Activated naive CD8-positive, alpha-beta T cell (primary cell): ENCODE measurements around the gene SMAD6.
"Not testable (repeated sequence)": the region's sequence is repeated elsewhere in the genome, so short reads cannot be mapped to it uniquely, and the experiment has no call there.

Experiments
- H3K27ac Mint-ChIP-seq: one replicate; pipeline ENCODE4 v1.8.0; 2021; ENCODE audit warnings: mixed read lengths
- H3K27me3 Mint-ChIP-seq: one replicate; pipeline ENCODE4 v1.8.0; 2021; ENCODE audit warnings: mixed read lengths
- H3K36me3 Mint-ChIP-seq: one replicate; pipeline ENCODE4 v1.8.0; 2021; ENCODE audit warnings: mixed read lengths
- H3K4me1 Mint-ChIP-seq: one replicate; pipeline ENCODE4 v1.8.0; 2021; ENCODE audit warnings: low read depth, mixed read lengths
- H3K4me3 Mint-ChIP-seq: one replicate; pipeline ENCODE4 v1.8.0; 2021; ENCODE audit warnings: mild to moderate bottlenecking, mixed read lengths
- H3K9me3 Mint-ChIP-seq: one replicate; pipeline ENCODE4 v1.8.0; 2021; ENCODE audit warnings: low read depth, mixed read lengths

The SMAD6 gene

DNA sequence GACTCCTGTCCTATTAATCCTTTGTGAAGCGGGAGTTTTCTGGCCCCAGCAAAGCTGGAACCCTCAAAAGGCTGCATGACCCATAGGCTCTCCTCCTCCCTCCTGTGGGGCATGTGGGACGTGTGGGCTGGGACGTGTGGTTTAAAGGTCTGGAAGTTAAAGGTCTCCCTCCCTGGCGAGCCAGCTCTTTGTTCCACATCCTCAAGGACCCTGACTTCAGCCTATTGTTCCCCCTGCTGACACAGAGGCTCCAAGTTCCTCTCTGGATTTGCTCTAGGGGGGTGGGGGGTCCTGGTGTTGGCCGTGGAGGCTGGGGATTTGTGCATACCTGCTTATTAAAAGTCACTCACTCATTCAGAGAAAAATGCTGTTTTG is 44.2 kb downstream of the SMAD6 start:
- Mint-ChIP-seq H3K4me3 (no peak overlapping the region), H3K36me3 (no peaks in the 10 kb centered on the region), H3K4me1 (no peaks in the 10 kb centered on the region), H3K27me3 (no peaks in the 10 kb centered on the region), H3K9me3 (no peaks in the 10 kb centered on the region), H3K27ac (no peak overlapping the region)

DNA sequence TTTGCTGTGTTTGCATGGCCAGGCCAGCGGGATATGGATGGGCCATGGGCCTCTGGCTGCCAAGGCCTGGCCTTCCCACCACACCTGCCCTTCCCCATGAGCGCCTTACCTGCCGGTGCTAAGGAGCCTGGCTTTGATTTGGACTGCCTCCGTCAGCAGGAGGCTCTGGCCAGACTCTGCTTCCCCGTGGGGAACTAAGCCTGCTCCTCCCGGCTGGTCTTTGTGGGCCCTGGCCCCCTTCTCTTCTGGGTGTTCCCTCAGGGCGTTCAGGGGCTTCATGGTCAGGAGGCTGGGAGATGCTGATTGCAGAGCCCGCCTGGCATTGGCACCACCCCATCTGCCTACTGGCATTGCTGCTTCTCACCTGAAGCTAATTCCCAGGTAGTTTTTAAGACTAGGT is 45.2 kb downstream of the SMAD6 start:
- H3K4me1 Mint-ChIP-seq: peaks cover 5% of the 10 kb centered on the region
- no peaks in the 10 kb centered on the region for H3K36me3 Mint-ChIP-seq
- H3K27ac Mint-ChIP-seq: no peak overlapping the region
- H3K4me3 Mint-ChIP-seq: no peak overlapping the region
- no peaks in the 10 kb centered on the region for H3K27me3 Mint-ChIP-seq
- no peaks in the 10 kb centered on the region for H3K9me3 Mint-ChIP-seq

DNA sequence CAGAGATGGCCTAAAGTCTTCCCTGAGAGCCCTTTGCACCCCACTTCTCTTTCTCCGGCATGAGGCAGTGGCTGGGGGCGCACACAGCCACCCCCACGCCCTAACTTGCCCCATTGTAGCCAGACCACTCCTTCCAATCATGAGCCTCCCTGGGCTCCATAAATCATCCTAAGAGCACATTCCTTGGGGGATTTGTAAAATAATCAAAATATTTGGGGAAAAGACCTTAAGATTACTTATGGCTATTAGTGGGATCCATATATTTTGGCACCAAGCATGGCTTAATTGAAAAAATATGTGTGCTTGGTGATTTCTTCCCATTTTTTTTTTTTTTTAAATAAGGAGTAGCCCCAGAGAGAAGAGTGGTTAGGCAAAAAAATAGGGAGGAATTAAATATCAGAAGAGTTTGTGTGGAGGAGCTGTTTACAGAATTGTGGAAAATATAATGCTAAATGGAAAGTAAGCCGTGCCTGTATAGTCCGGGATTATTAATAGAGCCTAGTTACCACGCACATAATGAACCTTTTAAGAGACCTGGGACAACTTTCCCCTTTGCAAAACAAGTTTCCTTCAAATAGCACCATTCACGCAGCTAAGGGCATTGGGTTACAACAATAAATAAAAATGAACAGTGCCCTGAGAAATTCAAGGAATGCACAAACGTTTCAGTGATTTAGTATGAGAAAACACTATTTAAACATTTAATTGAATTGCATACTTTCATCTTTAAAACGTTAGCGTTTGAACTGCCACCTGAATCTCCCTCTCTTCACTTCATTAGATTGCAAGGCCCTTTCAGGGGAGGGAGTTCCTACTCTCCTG is 46.1 kb downstream of the SMAD6 start:
- no peaks in the 10 kb centered on the region for H3K36me3 Mint-ChIP-seq
- no peaks in the 10 kb centered on the region for H3K9me3 Mint-ChIP-seq
- no peak overlapping the region for H3K4me3 Mint-ChIP-seq
- no peak overlapping the region for H3K27ac Mint-ChIP-seq
- H3K4me1 Mint-ChIP-seq: peaks cover 7% of the 10 kb centered on the region
- H3K27me3 Mint-ChIP-seq: no peaks in the 10 kb centered on the region

DNA sequence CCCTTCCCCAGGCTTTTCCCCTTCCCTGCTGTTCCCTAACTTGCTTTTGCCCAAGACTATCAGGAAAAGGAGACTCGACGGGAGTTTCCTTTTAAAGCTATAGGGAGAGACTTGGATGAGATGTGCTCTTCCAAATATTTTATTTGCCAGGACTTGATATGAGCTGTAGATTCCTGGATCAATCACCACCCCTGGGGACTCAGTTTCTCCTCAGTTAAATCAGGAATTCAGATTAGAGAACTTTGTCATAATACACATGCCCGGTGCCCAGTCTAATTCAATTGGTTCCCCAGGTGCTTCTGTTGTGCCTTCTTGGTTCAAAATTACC is 46.6 kb downstream of the SMAD6 start:
- H3K4me3 Mint-ChIP-seq: no peak overlapping the region
- H3K9me3 Mint-ChIP-seq: no peaks in the 10 kb centered on the region
- no peaks in the 10 kb centered on the region for H3K27me3 Mint-ChIP-seq
- no peak overlapping the region for H3K27ac Mint-ChIP-seq
- H3K4me1 Mint-ChIP-seq: peaks cover 7% of the 10 kb centered on the region
- H3K36me3 Mint-ChIP-seq: no peaks in the 10 kb centered on the region

DNA sequence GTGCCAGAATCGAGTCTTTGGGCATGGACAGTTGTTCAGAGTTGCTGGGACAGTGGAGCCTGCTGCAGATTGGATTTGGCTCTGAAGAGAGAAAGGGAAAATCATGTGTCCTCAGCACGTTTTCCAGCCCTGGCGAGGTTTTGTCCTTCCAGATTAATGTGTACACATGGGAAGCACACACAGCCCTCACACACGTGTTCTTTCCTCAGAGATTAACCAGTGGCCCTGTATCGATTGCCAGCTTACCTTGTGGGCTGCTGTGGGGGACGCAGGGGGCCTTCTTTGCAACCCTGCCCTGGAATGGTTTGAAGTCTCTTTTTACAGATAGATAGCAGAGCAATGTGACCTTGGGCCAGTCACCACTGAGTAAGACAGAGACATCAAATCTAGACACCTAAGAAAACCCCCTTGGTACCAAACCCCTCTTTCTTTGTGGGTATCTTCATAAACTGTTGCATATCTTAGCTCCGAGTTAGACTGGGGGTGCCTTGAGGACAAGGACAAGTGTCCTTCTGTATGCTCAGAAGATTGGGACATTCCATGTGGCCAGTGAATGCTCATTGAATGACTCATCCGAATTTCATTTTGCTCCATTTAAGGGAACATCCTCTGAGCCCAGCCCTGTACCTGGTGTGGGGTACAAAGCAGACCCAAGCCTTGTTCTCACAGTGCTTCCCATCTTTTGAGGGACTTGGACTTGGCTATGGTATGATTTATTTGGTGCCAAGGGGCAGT is 48.0 kb downstream of the SMAD6 start:
- no peaks in the 10 kb centered on the region for H3K9me3 Mint-ChIP-seq
- peaks cover under 1% of the 10 kb centered on the region for H3K36me3 Mint-ChIP-seq
- no peak overlapping the region for H3K4me3 Mint-ChIP-seq
- H3K27ac Mint-ChIP-seq: no peak overlapping the region
- H3K4me1 Mint-ChIP-seq: peaks cover 7% of the 10 kb centered on the region
- no peaks in the 10 kb centered on the region for H3K27me3 Mint-ChIP-seq

DNA sequence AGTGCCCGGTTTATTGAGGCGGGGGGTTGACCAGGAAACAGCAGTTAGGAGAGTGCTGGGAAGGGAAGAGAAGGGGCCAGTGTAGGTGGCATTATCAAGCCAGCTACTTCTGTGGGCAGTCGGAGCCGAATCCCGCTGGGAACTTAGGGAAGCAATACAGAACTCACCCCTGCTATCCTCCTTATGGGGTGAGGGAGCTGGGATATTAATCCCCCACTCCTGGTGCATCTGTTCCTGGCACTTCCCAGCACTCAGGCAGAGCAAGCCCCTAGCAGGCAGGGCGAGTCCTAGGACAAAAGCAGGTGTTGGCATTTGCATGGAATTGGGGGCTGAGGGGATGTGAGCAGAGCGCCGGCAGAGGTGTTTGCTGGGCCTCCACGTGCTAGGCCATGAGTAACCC is 48.6 kb downstream of the SMAD6 start:
- Mint-ChIP-seq H3K4me1 (peaks cover 7% of the 10 kb centered on the region), H3K27ac (no peak overlapping the region), H3K27me3 (no peaks in the 10 kb centered on the region), H3K4me3 (no peak overlapping the region), H3K9me3 (no peaks in the 10 kb centered on the region), H3K36me3 (peaks cover 4% of the 10 kb centered on the region)

DNA sequence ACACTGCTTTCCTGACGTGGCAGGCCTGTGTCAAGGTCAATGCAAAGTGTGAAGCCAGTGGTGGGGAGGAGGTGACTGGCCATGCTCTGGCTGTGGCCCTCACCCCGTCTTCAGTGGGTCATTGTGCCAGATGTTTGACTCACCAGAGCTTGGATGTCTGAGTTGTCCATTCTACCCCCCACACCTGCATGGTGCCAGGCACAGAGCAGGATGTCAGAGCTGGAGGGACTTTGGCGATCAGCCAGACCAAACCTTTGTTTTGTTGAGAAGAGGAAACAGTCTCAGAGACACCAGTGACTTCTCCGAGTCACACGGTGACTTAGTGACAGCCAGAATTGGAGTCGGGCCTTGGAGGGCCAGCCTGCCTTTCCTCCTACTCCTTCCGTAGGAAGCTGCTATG is 49.5 kb downstream of the SMAD6 start:
- H3K4me3 Mint-ChIP-seq: no peak overlapping the region
- H3K4me1 Mint-ChIP-seq: peaks cover 7% of the 10 kb centered on the region
- no peaks in the 10 kb centered on the region for H3K9me3 Mint-ChIP-seq
- H3K27ac Mint-ChIP-seq: no peak overlapping the region
- H3K36me3 Mint-ChIP-seq: peaks cover 4% of the 10 kb centered on the region
- no peaks in the 10 kb centered on the region for H3K27me3 Mint-ChIP-seq

DNA sequence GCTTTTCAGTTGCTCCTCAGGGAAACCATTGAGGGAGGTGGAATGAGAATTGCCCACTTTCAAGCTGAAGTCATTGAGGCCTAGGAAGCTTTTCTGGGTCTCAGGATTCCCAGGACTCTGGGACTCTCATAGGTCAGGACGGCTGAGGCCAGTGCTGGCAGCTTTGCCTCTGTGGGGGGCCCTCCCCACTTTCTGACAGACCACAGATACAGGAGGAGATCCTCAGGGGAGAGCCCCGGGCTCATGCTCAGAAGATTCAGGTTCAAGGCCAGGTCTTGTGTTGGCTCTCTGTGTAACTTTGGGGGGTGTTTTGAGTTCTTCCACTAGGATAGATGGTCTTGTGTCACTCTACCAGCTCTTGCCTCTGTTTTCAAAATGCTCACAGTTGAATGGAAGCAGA is 50.0 kb downstream of the SMAD6 start:
- Mint-ChIP-seq H3K4me3 (no peak overlapping the region), H3K27ac (no peak overlapping the region), H3K27me3 (no peaks in the 10 kb centered on the region), H3K4me1 (peaks cover 7% of the 10 kb centered on the region), H3K36me3 (peaks cover 4% of the 10 kb centered on the region), H3K9me3 (no peaks in the 10 kb centered on the region)

DNA sequence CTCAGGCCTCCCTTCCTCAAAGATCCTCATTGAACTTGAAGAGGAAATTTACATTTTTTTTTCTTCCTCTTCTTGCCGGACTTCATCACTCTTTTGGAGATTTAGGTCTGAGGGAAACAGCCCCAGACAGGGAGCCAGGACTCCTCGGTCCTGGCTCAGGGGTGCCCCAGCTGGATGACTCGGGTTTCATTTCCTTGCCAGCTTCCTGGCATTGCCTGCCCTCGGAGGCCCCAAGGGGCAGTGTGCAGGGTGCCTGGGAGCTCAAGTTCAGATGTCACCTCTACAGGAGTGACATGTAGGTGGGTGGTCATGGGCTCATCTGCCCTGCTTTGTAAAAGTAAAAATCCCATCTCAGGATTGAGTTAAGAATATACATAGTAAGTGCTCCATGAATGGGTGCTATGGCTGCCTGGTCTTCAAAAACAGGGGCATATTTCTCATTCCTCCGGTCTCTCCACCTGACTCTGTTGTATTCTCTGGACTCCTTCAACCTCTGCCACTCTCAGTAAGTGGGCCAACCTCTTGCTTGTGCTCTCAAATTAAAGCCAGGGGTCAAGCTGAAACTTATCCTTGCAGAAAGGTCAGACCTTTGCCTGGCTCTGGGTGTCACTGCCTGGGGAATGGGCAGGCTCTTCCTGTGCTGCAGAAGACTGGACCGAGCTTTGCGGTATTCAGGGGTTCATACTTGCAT is 51.8 kb downstream of the SMAD6 start:
- Mint-ChIP-seq H3K4me1 (peaks cover 7% of the 10 kb centered on the region), H3K9me3 (no peaks in the 10 kb centered on the region), H3K27ac (no peak overlapping the region)

DNA sequence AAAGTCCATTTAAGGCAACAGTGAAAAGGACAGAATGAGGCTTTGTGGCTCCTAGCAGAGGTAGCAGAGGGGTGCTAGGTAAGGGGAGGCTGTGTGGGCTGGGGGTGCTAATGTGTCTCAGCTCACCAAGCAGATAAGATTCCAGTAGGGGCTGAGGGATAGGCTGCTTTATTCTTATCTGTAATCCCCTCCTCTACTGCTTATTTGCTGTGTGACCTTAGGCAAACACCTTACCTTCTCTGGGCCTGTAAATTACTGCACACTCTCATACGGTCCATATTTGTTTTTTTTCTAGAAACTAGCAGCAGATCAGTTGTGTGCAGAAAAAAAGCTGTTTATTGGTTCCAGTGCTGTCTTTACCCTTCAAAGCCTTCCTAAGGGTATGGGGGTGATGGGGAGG is 52.8 kb downstream of the SMAD6 start:
- Mint-ChIP-seq H3K4me1 (peaks cover 7% of the 10 kb centered on the region), H3K4me3 (no peak overlapping the region), H3K27ac (no peak overlapping the region), H3K36me3 (peaks cover 4% of the 10 kb centered on the region), H3K27me3 (no peaks in the 10 kb centered on the region), H3K9me3 (no peaks in the 10 kb centered on the region)

More for the DNA sequence above, 51.8 kb downstream of the SMAD6 start:
- no peaks in the 10 kb centered on the region for H3K27me3 Mint-ChIP-seq
- no peak overlapping the region for H3K4me3 Mint-ChIP-seq
- H3K36me3 Mint-ChIP-seq: peaks cover 4% of the 10 kb centered on the region

DNA sequence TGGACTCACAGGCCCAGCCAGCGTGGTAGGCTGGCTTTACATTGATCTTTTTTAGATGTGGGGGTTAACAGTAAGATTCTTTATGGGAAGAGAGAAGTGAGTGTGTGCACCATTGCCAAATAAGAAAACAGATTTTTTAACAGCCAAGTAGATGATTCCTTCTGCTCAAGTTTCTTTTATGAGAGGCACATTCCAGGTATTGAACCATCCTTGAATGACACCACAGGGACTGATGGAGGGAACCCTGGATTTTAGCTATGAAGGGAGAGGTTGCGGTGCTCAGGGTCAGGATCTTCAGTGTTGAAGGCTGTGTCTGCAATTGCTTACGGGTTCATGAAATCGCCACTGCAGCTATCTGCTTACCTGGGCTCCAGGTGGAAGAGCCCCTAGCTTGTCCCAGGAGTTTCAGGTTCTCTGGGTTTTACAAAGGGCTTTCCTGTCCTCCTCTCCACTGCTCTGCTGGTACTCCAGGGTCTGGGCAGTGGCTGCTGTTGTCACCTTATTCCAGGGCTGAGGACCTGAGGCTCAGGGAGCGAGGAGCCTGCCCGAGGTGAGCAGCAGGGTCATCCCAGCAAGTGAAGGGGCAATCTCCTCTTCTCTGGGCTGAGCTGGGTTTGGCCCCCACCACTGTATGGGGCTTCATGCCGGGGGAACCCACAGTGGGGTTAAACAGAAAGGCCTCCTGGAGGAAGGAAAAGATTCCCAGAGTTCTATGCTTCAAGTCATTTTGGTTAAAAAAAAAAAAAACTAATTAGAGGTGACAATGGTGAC is 53.4 kb downstream of the SMAD6 start:
- no peaks in the 10 kb centered on the region for H3K9me3 Mint-ChIP-seq
- H3K4me1 Mint-ChIP-seq: peaks cover 7% of the 10 kb centered on the region
- H3K36me3 Mint-ChIP-seq: peaks cover 4% of the 10 kb centered on the region
- peaks cover 2% of the 10 kb centered on the region for H3K27me3 Mint-ChIP-seq
- H3K27ac Mint-ChIP-seq: no peak overlapping the region
- no peak overlapping the region for H3K4me3 Mint-ChIP-seq

DNA sequence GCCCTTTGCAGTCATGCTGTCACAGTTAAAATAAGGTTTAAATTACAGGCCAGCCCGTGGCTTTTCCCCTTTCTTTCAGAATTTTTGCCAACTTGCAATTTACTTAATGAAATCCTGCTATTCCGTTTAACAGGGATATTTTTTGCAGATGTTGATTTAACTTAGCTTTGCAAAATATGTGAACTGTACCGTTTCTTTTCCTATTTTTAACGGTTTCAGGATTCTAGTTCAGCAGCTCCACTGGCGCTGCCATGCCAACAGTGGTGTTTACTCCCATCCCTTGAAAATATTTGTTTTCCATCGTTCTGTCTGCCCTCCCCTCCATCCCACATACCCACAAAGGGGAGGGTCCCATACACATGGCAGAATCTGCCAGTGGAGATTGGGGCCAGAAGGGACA is 54.3 kb downstream of the SMAD6 start:
- H3K4me1 Mint-ChIP-seq: peaks cover 7% of the 10 kb centered on the region

DNA sequence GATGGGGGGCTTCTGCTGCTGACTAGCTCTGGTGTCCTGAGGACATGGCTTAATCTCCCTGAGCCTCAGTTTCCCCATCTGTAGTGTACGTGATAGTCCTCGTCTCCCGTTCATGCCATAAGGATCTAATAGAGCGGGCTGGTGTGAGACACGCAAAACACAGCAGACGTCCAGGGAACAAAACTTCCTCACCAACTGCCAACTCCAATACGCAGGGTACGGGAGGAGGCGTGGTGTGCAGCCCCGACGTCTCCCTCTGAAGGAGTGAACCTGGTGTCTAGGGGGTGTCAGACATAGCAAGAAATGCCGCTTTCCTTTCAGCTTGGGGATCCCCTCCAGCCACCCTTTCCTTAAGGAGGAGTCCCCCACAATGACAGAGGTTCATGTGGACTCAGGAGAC is 55.0 kb downstream of the SMAD6 start:
- Mint-ChIP-seq H3K4me1 (peaks cover 2% of the 10 kb centered on the region), H3K36me3 (peaks cover 4% of the 10 kb centered on the region), H3K9me3 (no peaks in the 10 kb centered on the region), H3K27me3 (peaks cover 6% of the 10 kb centered on the region), H3K4me3 (no peak overlapping the region), H3K27ac (no peak overlapping the region)

More for the DNA sequence above, 54.3 kb downstream of the SMAD6 start:
- peaks cover 2% of the 10 kb centered on the region for H3K27me3 Mint-ChIP-seq
- H3K27ac Mint-ChIP-seq: no peak overlapping the region
- no peak overlapping the region for H3K4me3 Mint-ChIP-seq
- H3K36me3 Mint-ChIP-seq: peaks cover 4% of the 10 kb centered on the region
- no peaks in the 10 kb centered on the region for H3K9me3 Mint-ChIP-seq

DNA sequence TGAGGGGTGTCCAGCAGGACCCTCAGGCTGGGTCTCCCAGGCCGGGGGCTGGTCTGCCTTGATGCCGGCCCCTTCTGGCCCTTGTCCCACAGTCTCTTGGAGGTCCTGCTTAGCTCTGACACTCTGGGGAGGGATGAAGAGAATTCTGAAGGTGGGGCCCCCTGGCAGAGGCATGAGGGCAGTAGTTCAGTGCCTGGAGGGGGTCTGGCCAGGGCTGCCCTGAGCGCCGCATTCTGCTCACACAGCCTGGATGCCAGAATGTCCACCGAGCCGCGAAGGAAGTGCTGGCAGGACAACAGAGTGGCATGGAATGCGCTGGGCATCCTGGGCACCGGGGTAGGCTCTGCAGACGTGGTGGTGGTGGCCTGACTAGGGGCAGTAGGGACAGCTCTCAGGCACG is 55.5 kb downstream of the SMAD6 start:
- Mint-ChIP-seq H3K27me3 (peaks cover 8% of the 10 kb centered on the region), H3K27ac (no peak overlapping the region)

DNA sequence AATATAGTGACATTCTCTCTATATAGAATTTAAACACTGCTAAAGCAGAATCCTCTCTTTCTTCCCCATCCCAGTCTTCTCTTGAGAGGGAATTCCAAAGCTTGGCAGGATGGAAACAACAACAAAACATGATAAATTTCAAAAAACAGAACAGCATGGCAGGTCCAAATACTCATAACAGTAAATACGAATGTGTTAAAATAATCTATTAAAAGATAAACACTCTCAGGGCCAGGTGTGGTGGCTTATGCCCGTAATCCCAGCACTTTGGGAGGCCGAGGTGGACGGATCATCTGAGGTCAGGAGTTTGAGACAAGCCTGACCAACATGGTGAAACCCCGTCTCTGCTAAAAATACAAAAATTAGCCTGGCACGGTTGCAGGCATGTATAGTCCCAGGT is 56.2 kb downstream of the SMAD6 start:
- H3K4me1 Mint-ChIP-seq, H3K27ac Mint-ChIP-seq, H3K36me3 Mint-ChIP-seq, H3K27me3 Mint-ChIP-seq, H3K4me3 Mint-ChIP-seq, H3K9me3 Mint-ChIP-seq: not testable (repeated sequence)

More for the DNA sequence above, 55.5 kb downstream of the SMAD6 start:
- H3K4me3 Mint-ChIP-seq: no peak overlapping the region
- peaks cover 4% of the 10 kb centered on the region for H3K36me3 Mint-ChIP-seq
- no peaks in the 10 kb centered on the region for H3K9me3 Mint-ChIP-seq
- no peaks in the 10 kb centered on the region for H3K4me1 Mint-ChIP-seq
